Tibial nerve (tissue), 4 donors: ENCODE data around the gene RPL5.

Source experiments
- CTCF ChIP-seq, 5 experiments: fragments of 200-600 bp in 3 of 5; fragments of 450-650 bp in 2 of 5; sonication (generic) in 3 of 5; IDR thresholded peaks; one replicate each; pipeline ENCODE4 v1.5.1; 2016 to 2019; ENCODE audit warnings: antibody characterized with exemption in 5 of 5, mild to moderate bottlenecking in 3 of 5, moderate library complexity in 2 of 5
- EP300 ChIP-seq, 2 donors: sonication (generic); formaldehyde crosslinking; IDR thresholded peaks; one replicate each; pipeline ENCODE4 v1.6.1; 2017; ENCODE audit warnings: antibody characterized with exemption in 2 of 2, mild to moderate bottlenecking in 1 of 2
- POLR2A ChIP-seq, 2 donors: fragments of 450-650 bp; IDR thresholded peaks; one replicate each; pipeline ENCODE4 v1.6.1; 2017; ENCODE audit warnings: antibody characterized with exemption in 2 of 2, mild to moderate bottlenecking in 2 of 2, moderate library complexity in 2 of 2

- TF ChIP-seq CTCF (IDR thresholded peaks at IDR 0.05) (no peak), EP300 (IDR thresholded peaks at IDR 0.05) (no peak), POLR2A (IDR thresholded peaks at IDR 0.05) (no peak)
Measured at GRCh38 chr1:92886886-92887419, 55.1 kb downstream of the RPL5 start.
